ENCODE results near the gene TFDP1. TPM values are rescaled to one million over a fixed set of nuclear protein-coding genes. Genes with fewer than 3 reads are reported as not detected.

TFDP1 gene
- total and polyA plus RNA-seq, 8 donors = 27.3 to 207 (median 56.3) TPM

DNA sequence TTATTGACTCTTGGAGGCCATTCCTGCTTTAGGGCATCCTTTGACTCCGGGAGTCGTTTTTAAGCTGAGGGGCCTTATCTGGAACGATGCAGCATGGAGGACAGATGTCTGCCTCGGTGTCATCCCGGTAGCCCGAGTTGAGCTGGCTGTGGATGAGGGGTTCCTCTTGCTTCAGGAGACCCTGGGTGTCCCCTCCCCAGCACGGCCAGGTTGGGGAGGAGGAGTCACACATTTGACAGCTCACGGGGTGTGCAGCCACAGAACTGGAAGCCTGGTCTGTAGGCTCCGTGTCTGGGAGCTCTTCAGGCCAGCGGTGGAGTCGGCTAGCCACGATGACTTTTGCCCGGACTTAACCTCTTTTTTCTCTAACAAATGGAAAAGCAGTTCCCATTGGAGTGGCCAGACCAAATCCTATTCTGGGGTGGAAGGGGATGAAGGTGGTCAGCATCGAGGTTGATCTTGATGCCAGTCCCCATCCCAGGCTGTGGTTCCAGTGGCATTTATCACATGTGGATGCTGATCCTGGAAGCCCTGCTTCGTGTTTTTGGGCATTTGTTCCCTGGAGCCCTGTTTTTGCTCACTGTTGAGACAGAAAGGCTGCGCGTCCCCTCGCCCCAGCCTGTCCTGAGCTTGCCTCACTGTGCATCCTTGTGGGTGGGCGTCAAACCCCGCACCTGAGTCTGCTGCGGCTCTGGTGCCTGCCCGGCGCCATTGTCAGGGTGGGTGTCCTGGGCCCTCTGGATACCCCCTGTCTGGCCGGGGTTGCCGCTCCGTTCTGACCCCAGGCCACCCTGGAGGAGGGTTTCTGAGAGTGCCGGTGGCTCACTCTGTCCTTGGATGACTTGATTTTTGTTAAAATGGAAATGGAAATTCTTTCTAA lies 12.0 kb downstream of the TFDP1 start:
- Histone ChIP-seq H3K4me3 (no peak overlapping the region), H3K27me3 (no peaks in the 10 kb centered on the region), H3K4me1 (peaks cover 0 to 4% (median 0%) of the 10 kb centered on the region in 4 donors), H3K36me3 (peaks cover 5 to 74% (median 60%) of the 10 kb centered on the region in 4 donors), H3K9me3 (no peaks in the 10 kb centered on the region), H3K27ac (no peak overlapping the region)
- DNase-seq = peak in 1 of 2 donors; percentile 14
- 91 to 95% (median 94%) methylated on average over 27 of the region's 27 CpGs for WGBS, 5 donors
- TF ChIP-seq, protein P1, sequence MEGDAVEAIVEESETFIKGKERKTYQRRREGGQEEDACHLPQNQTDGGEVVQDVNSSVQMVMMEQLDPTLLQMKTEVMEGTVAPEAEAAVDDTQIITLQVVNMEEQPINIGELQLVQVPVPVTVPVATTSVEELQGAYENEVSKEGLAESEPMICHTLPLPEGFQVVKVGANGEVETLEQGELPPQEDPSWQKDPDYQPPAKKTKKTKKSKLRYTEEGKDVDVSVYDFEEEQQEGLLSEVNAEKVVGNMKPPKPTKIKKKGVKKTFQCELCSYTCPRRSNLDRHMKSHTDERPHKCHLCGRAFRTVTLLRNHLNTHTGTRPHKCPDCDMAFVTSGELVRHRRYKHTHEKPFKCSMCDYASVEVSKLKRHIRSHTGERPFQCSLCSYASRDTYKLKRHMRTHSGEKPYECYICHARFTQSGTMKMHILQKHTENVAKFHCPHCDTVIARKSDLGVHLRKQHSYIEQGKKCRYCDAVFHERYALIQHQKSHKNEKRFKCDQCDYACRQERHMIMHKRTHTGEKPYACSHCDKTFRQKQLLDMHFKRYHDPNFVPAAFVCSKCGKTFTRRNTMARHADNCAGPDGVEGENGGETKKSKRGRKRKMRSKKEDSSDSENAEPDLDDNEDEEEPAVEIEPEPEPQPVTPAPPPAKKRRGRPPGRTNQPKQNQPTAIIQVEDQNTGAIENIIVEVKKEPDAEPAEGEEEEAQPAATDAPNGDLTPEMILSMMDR (IDR thresholded peaks at IDR 0.05) = no peak
- no peak for TF ChIP-seq POLR2AphosphoS5 (IDR thresholded peaks at IDR 0.05)
- no peak for TF ChIP-seq POLR2A (IDR thresholded peaks at IDR 0.05)
- no peak for TF ChIP-seq EP300 (IDR thresholded peaks at IDR 0.05)
- intact Hi-C loops (cut with DNase I; ENCODE audit: low total_unique reads) = no loop called here

DNA sequence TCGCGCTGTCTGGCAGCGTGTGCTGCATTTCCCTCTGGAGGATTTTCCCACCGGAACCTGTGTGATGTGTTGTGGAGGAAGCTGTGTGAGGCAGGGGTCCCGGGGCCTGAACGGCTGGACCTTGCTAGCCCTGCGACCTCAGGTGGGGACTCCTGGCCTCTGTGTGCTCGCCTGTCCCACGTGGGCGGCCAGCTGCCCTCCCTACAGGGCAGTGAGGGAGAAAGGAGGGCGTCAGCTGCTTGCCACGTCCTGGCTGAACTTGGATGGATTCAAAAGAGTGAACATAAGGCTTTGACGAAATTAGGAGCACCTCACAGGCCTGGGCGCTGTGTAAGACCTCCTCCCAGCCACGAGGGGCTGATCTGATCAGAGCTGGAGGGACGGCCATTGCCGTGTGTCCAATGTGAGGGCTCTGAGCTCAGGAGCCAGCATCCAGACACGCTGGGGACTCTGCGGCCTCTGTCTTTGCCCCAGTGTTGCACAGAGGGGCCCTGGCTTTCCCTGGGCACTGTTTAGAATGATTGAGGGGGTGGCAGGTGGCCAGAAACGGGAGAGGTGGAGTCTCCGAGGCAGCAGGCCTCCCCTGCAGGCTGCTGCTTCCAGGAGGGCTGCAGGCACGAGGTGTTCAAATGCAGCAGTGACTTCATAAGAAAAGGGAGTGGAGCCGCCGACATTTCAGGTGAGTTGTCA lies 13.0 kb downstream of the TFDP1 start:
- Histone ChIP-seq H3K9me3 (no peaks in the 10 kb centered on the region), H3K27ac (no peak overlapping the region), H3K27me3 (no peaks in the 10 kb centered on the region), H3K36me3 (peaks cover 5 to 69% (median 53%) of the 10 kb centered on the region in 4 donors), H3K4me3 (no peak overlapping the region), H3K4me1 (peaks cover 0 to 4% (median 0%) of the 10 kb centered on the region in 4 donors)
- DNase-seq = no peak
- 86 to 95% (median 93%) methylated on average over 19 to 24 of the region's 24 CpGs for WGBS, 5 donors
- TF ChIP-seq POLR2AphosphoS5 (IDR thresholded peaks at IDR 0.05) = no peak
- TF ChIP-seq EP300 (IDR thresholded peaks at IDR 0.05) = no peak
- no peak for TF ChIP-seq POLR2A (IDR thresholded peaks at IDR 0.05)
- TF ChIP-seq, protein P1 (IDR thresholded peaks at IDR 0.05) = no peak
- intact Hi-C loops (cut with DNase I; ENCODE audit: low total_unique reads) = no loop called here

DNA sequence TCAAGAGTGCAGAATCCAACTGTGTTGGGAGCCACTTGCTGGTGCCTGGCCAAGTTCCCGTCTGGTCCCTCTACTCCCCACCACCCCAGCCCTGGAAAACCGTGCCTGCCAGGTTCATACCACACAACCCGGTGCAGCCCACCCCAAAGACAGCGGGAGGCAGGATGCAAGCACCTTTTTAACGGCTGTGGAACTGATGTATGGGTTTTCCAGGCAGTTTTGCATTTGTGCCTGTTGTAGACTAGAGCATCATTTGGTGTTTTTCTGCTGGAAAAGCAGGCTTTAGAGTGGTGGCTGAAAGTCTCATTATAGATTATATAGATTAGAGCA lies 13.5 kb downstream of the TFDP1 start:
- no peak overlapping the region for H3K4me3 ChIP-seq
- H3K27ac ChIP-seq = no peak overlapping the region
- intact Hi-C loops (cut with DNase I; ENCODE audit: low total_unique reads) = no loop called here
- H3K4me1 ChIP-seq = no peaks in the 10 kb centered on the region
- peaks cover 5 to 64% (median 52%) of the 10 kb centered on the region in 4 donors for H3K36me3 ChIP-seq
- WGBS, 5 donors = 83 to 94% (median 89%) methylated on average over 5 of the region's 5 CpGs
- H3K27me3 ChIP-seq = no peaks in the 10 kb centered on the region
- TF ChIP-seq POLR2AphosphoS5 (IDR thresholded peaks at IDR 0.05) (no peak), EP300 (IDR thresholded peaks at IDR 0.05) (no peak), POLR2A (IDR thresholded peaks at IDR 0.05) (no peak)
- TF ChIP-seq, protein P1 (IDR thresholded peaks at IDR 0.05) = no peak
- no peak for DNase-seq
- H3K9me3 ChIP-seq = no peaks in the 10 kb centered on the region

DNA sequence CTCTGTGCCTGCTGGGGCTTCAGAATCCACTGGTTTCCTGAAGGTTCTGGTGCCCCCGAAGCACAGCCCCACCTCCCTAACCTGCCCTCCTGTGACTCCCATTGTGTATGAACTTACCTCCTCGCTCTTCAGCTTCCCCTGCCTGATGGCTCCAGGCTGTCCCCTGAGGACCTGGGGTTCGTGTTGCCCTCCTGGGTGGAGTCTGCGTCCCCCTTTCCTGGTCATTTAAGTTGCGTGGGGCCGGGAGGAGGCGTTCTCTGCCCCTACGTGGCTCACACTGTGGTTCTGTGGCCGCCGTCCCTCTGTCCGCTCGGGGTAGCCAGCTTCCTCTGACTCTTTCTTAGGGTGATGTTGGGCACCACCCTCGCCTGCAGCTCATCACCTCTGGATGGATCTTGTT lies 13.9 kb downstream of the TFDP1 start:
- Histone ChIP-seq H3K9me3 (no peaks in the 10 kb centered on the region), H3K36me3 (peaks cover 5 to 63% (median 52%) of the 10 kb centered on the region in 4 donors), H3K4me1 (no peaks in the 10 kb centered on the region), H3K4me3 (no peak overlapping the region), H3K27ac (no peak overlapping the region), H3K27me3 (no peaks in the 10 kb centered on the region)
- no peak for TF ChIP-seq EP300 (IDR thresholded peaks at IDR 0.05)
- no peak for TF ChIP-seq POLR2A (IDR thresholded peaks at IDR 0.05)
- no peak for TF ChIP-seq POLR2AphosphoS5 (IDR thresholded peaks at IDR 0.05)
- TF ChIP-seq, protein P1 (IDR thresholded peaks at IDR 0.05) = no peak
- 93 to 99% (median 97%) methylated on average over 13 of the region's 13 CpGs for WGBS, 5 donors
- intact Hi-C loops (cut with DNase I; ENCODE audit: low total_unique reads) = no loop called here
- DNase-seq = no peak
